Measurements from ENCODE around the gene ACTN1.

Gene ACTN1

DNA sequence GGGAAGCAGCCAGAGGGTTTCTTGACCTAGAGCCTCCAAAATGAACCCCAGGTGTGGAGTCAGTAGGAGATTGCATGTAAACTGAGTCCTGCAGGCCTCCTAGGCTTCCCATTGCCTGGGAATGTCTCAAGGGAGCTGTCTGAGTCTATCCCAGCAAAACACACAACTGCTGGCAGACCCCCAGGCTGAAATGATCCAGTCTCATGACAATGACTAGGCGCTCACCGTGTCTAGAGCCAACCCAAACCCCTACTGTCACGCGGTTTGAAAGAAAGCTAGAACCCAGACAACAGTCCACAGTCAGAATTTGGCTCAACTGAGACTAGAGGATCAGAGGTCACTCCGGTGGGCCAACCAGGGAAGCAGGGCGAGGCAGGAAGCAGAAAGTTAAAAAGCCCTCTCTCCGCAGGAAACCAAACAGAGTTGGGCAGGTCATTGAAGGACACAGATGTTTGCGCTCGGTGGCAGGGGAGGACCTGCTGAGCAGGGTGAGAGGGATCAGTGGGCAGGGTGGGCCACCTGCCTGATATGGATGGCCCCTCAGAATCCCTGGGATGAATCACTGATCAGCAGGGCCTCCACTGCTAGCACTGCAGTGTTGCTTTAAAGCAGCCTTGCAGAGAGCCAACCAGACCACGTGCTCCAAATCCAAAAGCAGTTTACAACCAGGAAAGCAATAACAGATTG, 23.8 kb downstream of the ACTN1 start:
- no peak for TF ChIP-seq Cebpa-rat (IDR thresholded peaks at IDR 0.05)
- H3K36me3 ChIP-seq = peaks cover 10% of the 10 kb centered on the region
- peaks cover 76% of the 10 kb centered on the region for H3K4me1 ChIP-seq
- H3K27me3 ChIP-seq = no peaks in the 10 kb centered on the region
- no peak overlapping the region; the same call in 1 of the 2 replicates for H3K4me2 ChIP-seq
- no peak overlapping the region for H3K9ac ChIP-seq
- no peak overlapping the region; the same call in 1 of the 2 replicates for H3K27ac ChIP-seq
- H4K20me1 ChIP-seq = peaks cover 32% of the 10 kb centered on the region
- H3K9me3 ChIP-seq = no peaks in the 10 kb centered on the region
- no peak overlapping the region for H3K4me3 ChIP-seq

DNA sequence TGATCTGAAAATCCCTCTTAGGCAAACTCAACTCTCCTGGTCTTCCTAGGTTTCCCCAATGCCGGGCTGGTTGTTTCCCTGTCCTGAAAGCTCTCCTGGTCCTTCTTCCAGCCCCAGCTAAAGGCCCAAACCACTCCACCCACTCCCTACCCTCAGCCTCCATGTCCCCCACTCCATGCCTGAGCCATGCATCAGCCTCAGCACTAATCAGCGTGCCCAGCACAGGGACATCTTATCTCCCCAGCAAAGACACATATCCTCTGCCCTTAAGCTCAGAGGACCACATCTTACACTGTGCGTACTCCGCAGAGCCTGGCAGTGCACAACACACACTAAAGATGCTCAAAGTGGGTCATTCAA, 25.9 kb downstream of the ACTN1 start:
- Histone ChIP-seq H4K20me1 (0 out of 2 replicates have a peak, but pooled peaks cover 14% of the 10 kb centered on the region), H3K27me3 (no peaks in the 10 kb centered on the region), H3K27ac (peak overlapping the region; percentile 77; the same call in 1 of the 2 replicates), H3K36me3 (peaks cover 10% of the 10 kb centered on the region), H3K4me2 (peak overlapping the region; percentile 90), H3K4me1 (peaks cover 86% of the 10 kb centered on the region), H3K9ac (peak overlapping the region; percentile 32; the same call in 1 of the 2 replicates), H3K4me3 (no peak overlapping the region), H3K9me3 (no peaks in the 10 kb centered on the region)
- no peak for TF ChIP-seq Cebpa-rat (IDR thresholded peaks at IDR 0.05)

DNA sequence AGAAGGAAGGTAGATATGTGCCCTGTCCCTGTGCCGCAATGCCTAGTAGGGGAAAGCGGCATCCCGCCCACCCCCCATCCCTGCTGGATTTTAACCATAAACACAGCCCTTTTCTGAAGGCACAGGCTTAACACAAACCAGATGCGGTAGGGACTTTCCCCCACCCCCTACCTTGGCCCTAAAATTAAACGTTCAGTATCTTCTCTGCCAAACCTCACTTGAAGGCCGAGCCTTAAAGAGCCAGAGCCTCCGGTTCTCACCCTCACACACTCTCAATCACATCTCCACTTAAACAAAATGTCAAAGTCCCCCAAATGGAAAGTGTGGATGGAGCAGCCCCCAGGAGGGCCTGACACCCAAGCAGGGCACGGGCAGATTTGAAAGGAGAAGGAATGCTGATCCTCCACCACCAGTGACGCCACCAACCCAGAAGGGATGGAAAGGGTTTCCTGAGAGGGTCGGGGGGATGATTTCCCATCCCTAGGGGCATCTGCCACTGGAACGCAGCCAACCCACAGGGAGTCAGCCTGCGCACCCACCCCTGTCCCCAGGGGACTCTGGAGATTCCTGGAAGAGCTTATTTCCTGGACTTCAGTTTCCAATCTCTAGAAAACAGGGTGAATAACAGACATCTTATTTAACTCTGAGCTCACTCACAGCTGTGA, 26.4 kb downstream of the ACTN1 start:
- Histone ChIP-seq H3K4me2 (peak overlapping the region; percentile 90), H3K9ac (peak overlapping the region; percentile 32), H3K36me3 (peaks cover 8% of the 10 kb centered on the region), H3K4me3 (peak overlapping the region; percentile 16; the same call in 1 of the 2 replicates), H3K27me3 (no peaks in the 10 kb centered on the region), H4K20me1 (0 out of 2 replicates have a peak, but pooled peaks cover 14% of the 10 kb centered on the region), H3K4me1 (peaks cover 86% of the 10 kb centered on the region), H3K9me3 (no peaks in the 10 kb centered on the region), H3K27ac (peak overlapping the region; percentile 77)
- no peak for TF ChIP-seq Cebpa-rat (IDR thresholded peaks at IDR 0.05)

GRCh38 chr14:68951800-68952530, 27.1 kb downstream of the ACTN1 start:
- no peak for TF ChIP-seq Cebpa-rat (IDR thresholded peaks at IDR 0.05)
- Histone ChIP-seq H3K4me1 (peaks cover 86% of the 10 kb centered on the region), H3K9me3 (no peaks in the 10 kb centered on the region), H3K36me3 (0 out of 2 replicates have a peak, but pooled peaks cover 1% of the 10 kb centered on the region), H3K27me3 (no peaks in the 10 kb centered on the region), H3K27ac (peak overlapping the region; percentile 77), H3K9ac (peak overlapping the region; percentile 32; the same call in 1 of the 2 replicates), H3K4me3 (no peak overlapping the region), H3K4me2 (peak overlapping the region; percentile 90), H4K20me1 (0 out of 2 replicates have a peak, but pooled peaks cover 14% of the 10 kb centered on the region)

GRCh38 chr14:68951035-68951797, 27.9 kb downstream of the ACTN1 start:
- TF ChIP-seq Cebpa-rat (IDR thresholded peaks at IDR 0.05) = no peak
- Histone ChIP-seq H3K27ac (peak overlapping the region; percentile 77), H3K9ac (peak overlapping the region; percentile 62; the same call in 1 of the 2 replicates), H3K27me3 (no peaks in the 10 kb centered on the region), H3K4me2 (peak overlapping the region; percentile 90), H4K20me1 (0 out of 2 replicates have a peak, but pooled peaks cover 8% of the 10 kb centered on the region), H3K9me3 (no peaks in the 10 kb centered on the region), H3K4me3 (0 out of 2 replicates have a peak overlapping the region, but pooled peaks have one; percentile 8), H3K36me3 (no peaks in the 10 kb centered on the region), H3K4me1 (peaks cover 86% of the 10 kb centered on the region)

- Histone ChIP-seq H3K27ac (no peak overlapping the region), H3K9ac (no peak overlapping the region), H4K20me1 (0 out of 2 replicates have a peak, but pooled peaks cover 7% of the 10 kb centered on the region), H3K36me3 (no peaks in the 10 kb centered on the region), H3K9me3 (no peaks in the 10 kb centered on the region), H3K27me3 (no peaks in the 10 kb centered on the region), H3K4me3 (no peak overlapping the region), H3K4me2 (peak overlapping the region; percentile 95), H3K4me1 (peaks cover 87% of the 10 kb centered on the region)
- TF ChIP-seq Cebpa-rat (IDR thresholded peaks at IDR 0.05) = peak; percentile 79; the same call in 1 of the 2 replicates
Observed at GRCh38 chr14:68950111-68950510, 29.0 kb downstream of the ACTN1 start.

GRCh38 chr14:68949601-68949965, 29.5 kb downstream of the ACTN1 start:
- H3K27me3 ChIP-seq = no peaks in the 10 kb centered on the region
- TF ChIP-seq Cebpa-rat (IDR thresholded peaks at IDR 0.05) = no peak
- peaks cover 88% of the 10 kb centered on the region for H3K4me1 ChIP-seq
- 0 out of 2 replicates have a peak, but pooled peaks cover 7% of the 10 kb centered on the region for H4K20me1 ChIP-seq
- H3K36me3 ChIP-seq = no peaks in the 10 kb centered on the region
- H3K9me3 ChIP-seq = no peaks in the 10 kb centered on the region
- H3K4me3 ChIP-seq = no peak overlapping the region
- H3K9ac ChIP-seq = 0 out of 2 replicates have a peak overlapping the region, but pooled peaks have one; percentile 66
- H3K27ac ChIP-seq = peak overlapping the region; percentile 78
- H3K4me2 ChIP-seq = peak overlapping the region; percentile 95

DNA sequence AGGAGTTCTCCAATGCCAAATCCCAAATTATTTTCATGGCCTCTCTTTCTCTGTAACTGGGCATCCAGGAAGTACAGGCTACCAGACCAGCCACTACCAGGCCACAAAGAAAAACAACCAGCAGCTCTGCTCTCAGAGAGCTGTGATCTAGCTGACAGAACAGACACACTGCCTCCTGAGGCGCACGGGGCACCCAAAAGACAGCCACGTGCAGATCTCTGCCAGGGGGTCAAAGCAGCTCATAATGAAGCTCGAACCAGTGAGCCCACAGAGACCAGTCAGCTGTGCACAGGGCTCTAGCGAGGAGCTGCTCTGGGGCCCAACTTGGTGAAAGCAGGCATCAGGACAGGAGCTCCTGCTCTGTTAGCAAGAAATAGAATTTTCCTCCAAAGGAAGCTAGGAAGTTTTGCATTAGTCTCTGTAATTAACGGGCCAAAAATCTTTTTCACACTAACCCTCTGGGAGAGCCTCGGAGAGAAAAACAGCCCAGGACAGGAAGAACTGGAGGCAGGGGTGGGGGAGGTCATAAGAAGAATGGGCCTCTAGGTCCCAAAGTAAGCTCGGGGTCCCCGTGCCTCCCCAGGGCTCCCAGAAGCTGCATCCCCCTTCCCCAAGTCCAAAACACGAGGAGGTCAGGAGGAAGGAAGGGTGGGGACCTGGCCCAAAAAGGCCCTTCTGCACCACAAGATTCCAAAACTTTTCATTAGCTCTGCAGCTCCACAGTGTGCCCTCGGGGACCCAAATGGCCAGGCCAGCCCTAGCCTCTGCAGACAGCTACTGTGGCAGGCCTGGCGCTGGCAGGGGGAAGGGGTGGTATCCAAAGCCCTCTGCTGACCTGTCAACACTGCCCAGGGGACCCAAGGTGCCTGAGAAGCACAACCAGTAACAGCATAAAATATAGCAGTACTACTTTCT, 30.2 kb downstream of the ACTN1 start:
- Histone ChIP-seq H3K27ac (peak overlapping the region; percentile 78), H3K9ac (peak overlapping the region; percentile 66), H3K4me1 (peaks cover 95% of the 10 kb centered on the region), H3K27me3 (no peaks in the 10 kb centered on the region), H4K20me1 (0 out of 2 replicates have a peak, but pooled peaks cover 7% of the 10 kb centered on the region), H3K36me3 (no peaks in the 10 kb centered on the region; the same call in 1 of the 2 replicates), H3K9me3 (no peaks in the 10 kb centered on the region), H3K4me3 (no peak overlapping the region), H3K4me2 (peak overlapping the region; percentile 95)
- no peak for TF ChIP-seq Cebpa-rat (IDR thresholded peaks at IDR 0.05)
